HepG2 (cell line): ENCODE measurements around the gene NUP88. TPM values are rescaled to one million over a fixed set of nuclear protein-coding genes. Genes with fewer than 3 reads are reported as not detected.

Source experiments
- CBX2 ChIP-seq, 2 experiments: fragments of 200-600 bp in 1 of 2; sonication (generic); formaldehyde crosslinking in 1 of 2; IDR thresholded peaks; 2 replicates each; pipeline versions ENCODE4 v1.7.0 to v1.8.1; 2018 to 2022; ENCODE audit warnings: low read depth in 2 of 2, low read length in 1 of 2, mild to moderate bottlenecking in 1 of 2, missing genetic modification reagents in 1 of 2
- HNRNPH1 ChIP-seq: fragments of 200-400 bp; formaldehyde crosslinking; optimal IDR thresholded peaks from 2 replicates; pipeline ENCODE3; 2017; ENCODE audit warnings: mild to moderate bottlenecking, low read depth, low read length
- IRX3 ChIP-seq: sonication (generic); formaldehyde crosslinking; IDR thresholded peaks from 2 replicates; pipeline ENCODE4 v1.8.1; 2023; ENCODE audit warnings: mild to moderate bottlenecking, low read depth, missing genetic modification reagents, borderline replicate concordance
- RELA ChIP-seq: sonication (generic); formaldehyde crosslinking; IDR thresholded peaks from 2 replicates; pipeline ENCODE4 v1.4.0; 2020; ENCODE audit warnings: missing genetic modification reagents
- SNRNP70 ChIP-seq: fragments of 200-400 bp; formaldehyde crosslinking; IDR thresholded peaks from 2 replicates; pipeline ENCODE4 v1.6.1; 2017; ENCODE audit warnings: mild to moderate bottlenecking, low read depth, low read length, moderate library complexity
- SRY ChIP-seq: sonication (generic); formaldehyde crosslinking; IDR thresholded peaks from 2 replicates; pipeline ENCODE4 v1.8.0; 2022; ENCODE audit warnings: mild to moderate bottlenecking, missing genetic modification reagents
- ZBTB21 ChIP-seq: sonication (generic); formaldehyde crosslinking; IDR thresholded peaks from 2 replicates; pipeline ENCODE4 v1.4.0; 2020; ENCODE audit warnings: missing genetic modification reagents
- ZNF274 ChIP-seq: sonication (generic); formaldehyde crosslinking; IDR thresholded peaks from 2 replicates; pipeline ENCODE4 v1.5.1; 2020; ENCODE audit warnings: mild to moderate bottlenecking, missing genetic modification reagents
- ZNF709 ChIP-seq: sonication (generic); formaldehyde crosslinking; IDR thresholded peaks from 2 replicates; pipeline ENCODE4 v1.5.0; 2020; ENCODE audit warnings: mild to moderate bottlenecking, missing genetic modification reagents
- ZSCAN29 ChIP-seq: sonication (generic); formaldehyde crosslinking; conservative IDR thresholded peaks from 2 replicates; pipeline ENCODE4 v1.4.0; 2020; ENCODE audit warnings: mild to moderate bottlenecking, missing genetic modification reagents
- polyA plus RNA-seq, 8 experiments: library from polyadenylated mRNA; depleted of rRNA in 3 of 8; stranded (reverse) in 7 of 8; unstranded in 1 of 8; fragments of >200 nt; fragmentation: Illumina TruSeq in 4 of 8; extraction: Trizol in 4 of 8; gene quantifications; 2 replicates each; pipeline versions ENCODE4 v1.2.1 to v1.2.3, GENCODE V29; 2011 to 2016; ENCODE audit warnings: low read depth in 4 of 8, missing spikeins in 1 of 8, mixed read lengths in 1 of 8; ENCODE audit not compliant: insufficient read depth in 1 of 8
- total RNA-seq, 5 experiments: library from RNA; depleted of rRNA; stranded (reverse); fragments of >200 nt; fragmentation: Illumina TruSeq; extraction: Trizol; gene quantifications; 2 replicates each; pipeline ENCODE4 v1.2.3, GENCODE V29; 2016; ENCODE audit warnings: low read depth in 1 of 5
- TF ChIP-seq, protein P1 (sequence below): sonication (generic); formaldehyde crosslinking; IDR thresholded peaks from 2 replicates; pipeline ENCODE4 v1.5.1; 2020; ENCODE audit warnings: mild to moderate bottlenecking, missing genetic modification reagents, moderate library complexity
- TF ChIP-seq, protein P2 (sequence below): sonication (generic); formaldehyde crosslinking; IDR thresholded peaks from 2 replicates; pipeline ENCODE4 v1.4.0; 2020; ENCODE audit warnings: missing genetic modification reagents
- TF ChIP-seq, protein P3 (sequence below): IDR thresholded peaks from 2 replicates; pipeline ENCODE4 v1.6.1; 2016; ENCODE audit warnings: low read depth
- TF ChIP-seq, protein P4 (sequence below), 2 experiments: fragments of 450-650 bp in 1 of 2; sonication (generic) in 1 of 2; formaldehyde crosslinking; IDR thresholded peaks; 2 replicates each; pipeline versions ENCODE4 v1.5.0 to v1.8.0; 2020 to 2022; ENCODE audit warnings: mild to moderate bottlenecking in 1 of 2, missing genetic modification reagents in 1 of 2
- TF ChIP-seq, protein P5 (sequence below): sonication (generic); formaldehyde crosslinking; IDR thresholded peaks from 2 replicates; pipeline ENCODE4 v1.5.1; 2020; ENCODE audit warnings: missing genetic modification reagents, mild to moderate bottlenecking, borderline replicate concordance

Gene NUP88
- total and polyA plus RNA-seq, 2 of the 13 experiments (the other 11 are each of a cell fraction or from before 2014, with no cell fraction given): 48.2 to 130 TPM

DNA sequence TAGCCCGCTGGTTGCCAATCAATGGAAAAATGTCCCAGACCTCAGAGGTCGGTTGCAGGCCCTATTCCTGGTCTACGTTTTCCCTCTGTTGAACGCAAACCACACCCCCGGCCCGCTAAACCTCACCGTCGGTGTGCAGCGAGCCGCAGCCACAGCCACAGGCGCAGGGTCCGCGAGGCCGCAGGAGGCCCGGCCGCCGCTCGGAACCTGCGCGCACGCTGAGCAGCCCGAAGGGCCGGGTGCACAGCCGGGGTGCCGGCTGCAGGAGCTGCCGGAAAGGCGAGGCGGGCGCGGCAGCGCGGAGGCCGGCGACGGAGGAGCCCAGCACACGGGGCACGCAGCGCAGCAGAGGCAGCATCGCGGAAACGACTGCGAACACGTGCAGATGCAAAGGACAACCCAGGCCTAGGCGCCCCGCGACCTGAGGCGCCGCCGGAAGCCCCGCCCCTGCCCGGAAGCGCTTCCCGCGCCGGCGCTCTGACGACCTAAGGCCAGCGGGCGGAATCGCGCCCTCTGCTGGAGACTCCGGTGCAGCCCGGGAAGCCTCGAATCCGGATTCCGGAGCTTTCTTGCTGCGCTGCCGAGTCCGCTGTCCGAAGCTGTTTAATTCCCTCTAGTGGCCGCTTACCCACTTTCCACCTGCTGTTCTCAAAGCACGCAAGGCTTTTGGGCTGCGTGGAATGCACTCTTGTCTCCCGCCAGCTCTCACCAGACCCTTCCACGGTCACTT, 19.4 kb upstream of the NUP88 start, which contains the start of gene C1QBP (continued):
- TF ChIP-seq ZBTB21 (CRISPR knock-in tag) (no peak), ZNF274 (CRISPR knock-in tag) (peak; percentile 81), SRY (CRISPR knock-in tag) (peak; percentile 86; the same call in 1 of the 2 replicates), ZNF709 (CRISPR knock-in tag) (peak; percentile 94), ZSCAN29 (CRISPR knock-in tag) (peak; percentile 99), HNRNPH1 (no peak), CBX2 (IDR thresholded peaks at IDR 0.05; ENCODE audit: low read depth, low read length) (no peak), CBX2 (CRISPR knock-in tag; IDR thresholded peaks at IDR 0.05; ENCODE audit: low read depth) (no peak), SNRNP70 (no peak), RELA (no peak), IRX3 (CRISPR knock-in tag) (peak; percentile 97)
- TF ChIP-seq, protein P1, sequence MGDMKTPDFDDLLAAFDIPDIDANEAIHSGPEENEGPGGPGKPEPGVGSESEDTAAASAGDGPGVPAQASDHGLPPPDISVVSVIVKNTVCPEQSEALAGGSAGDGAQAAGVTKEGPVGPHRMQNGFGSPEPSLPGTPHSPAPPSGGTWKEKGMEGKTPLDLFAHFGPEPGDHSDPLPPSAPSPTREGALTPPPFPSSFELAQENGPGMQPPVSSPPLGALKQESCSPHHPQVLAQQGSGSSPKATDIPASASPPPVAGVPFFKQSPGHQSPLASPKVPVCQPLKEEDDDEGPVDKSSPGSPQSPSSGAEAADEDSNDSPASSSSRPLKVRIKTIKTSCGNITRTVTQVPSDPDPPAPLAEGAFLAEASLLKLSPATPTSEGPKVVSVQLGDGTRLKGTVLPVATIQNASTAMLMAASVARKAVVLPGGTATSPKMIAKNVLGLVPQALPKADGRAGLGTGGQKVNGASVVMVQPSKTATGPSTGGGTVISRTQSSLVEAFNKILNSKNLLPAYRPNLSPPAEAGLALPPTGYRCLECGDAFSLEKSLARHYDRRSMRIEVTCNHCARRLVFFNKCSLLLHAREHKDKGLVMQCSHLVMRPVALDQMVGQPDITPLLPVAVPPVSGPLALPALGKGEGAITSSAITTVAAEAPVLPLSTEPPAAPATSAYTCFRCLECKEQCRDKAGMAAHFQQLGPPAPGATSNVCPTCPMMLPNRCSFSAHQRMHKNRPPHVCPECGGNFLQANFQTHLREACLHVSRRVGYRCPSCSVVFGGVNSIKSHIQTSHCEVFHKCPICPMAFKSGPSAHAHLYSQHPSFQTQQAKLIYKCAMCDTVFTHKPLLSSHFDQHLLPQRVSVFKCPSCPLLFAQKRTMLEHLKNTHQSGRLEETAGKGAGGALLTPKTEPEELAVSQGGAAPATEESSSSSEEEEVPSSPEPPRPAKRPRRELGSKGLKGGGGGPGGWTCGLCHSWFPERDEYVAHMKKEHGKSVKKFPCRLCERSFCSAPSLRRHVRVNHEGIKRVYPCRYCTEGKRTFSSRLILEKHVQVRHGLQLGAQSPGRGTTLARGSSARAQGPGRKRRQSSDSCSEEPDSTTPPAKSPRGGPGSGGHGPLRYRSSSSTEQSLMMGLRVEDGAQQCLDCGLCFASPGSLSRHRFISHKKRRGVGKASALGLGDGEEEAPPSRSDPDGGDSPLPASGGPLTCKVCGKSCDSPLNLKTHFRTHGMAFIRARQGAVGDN: peak; percentile 98
- TF ChIP-seq, protein P2, sequence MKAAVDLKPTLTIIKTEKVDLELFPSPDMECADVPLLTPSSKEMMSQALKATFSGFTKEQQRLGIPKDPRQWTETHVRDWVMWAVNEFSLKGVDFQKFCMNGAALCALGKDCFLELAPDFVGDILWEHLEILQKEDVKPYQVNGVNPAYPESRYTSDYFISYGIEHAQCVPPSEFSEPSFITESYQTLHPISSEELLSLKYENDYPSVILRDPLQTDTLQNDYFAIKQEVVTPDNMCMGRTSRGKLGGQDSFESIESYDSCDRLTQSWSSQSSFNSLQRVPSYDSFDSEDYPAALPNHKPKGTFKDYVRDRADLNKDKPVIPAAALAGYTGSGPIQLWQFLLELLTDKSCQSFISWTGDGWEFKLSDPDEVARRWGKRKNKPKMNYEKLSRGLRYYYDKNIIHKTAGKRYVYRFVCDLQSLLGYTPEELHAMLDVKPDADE (CRISPR knock-in tag): peak; percentile 89
- TF ChIP-seq, protein P3, sequence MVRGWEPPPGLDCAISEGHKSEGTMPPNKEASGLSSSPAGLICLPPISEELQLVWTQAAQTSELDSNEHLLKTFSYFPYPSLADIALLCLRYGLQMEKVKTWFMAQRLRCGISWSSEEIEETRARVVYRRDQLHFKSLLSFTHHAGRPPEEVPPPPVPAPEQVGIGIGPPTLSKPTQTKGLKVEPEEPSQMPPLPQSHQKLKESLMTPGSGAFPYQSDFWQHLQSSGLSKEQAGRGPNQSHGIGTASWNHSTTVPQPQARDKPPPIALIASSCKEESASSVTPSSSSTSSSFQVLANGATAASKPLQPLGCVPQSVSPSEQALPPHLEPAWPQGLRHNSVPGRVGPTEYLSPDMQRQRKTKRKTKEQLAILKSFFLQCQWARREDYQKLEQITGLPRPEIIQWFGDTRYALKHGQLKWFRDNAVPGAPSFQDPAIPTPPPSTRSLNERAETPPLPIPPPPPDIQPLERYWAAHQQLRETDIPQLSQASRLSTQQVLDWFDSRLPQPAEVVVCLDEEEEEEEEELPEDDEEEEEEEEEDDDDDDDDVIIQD (CRISPR knock-in tag): 0 out of 2 replicates have a peak, but pooled peaks have one; percentile 42
- TF ChIP-seq, protein P4, sequence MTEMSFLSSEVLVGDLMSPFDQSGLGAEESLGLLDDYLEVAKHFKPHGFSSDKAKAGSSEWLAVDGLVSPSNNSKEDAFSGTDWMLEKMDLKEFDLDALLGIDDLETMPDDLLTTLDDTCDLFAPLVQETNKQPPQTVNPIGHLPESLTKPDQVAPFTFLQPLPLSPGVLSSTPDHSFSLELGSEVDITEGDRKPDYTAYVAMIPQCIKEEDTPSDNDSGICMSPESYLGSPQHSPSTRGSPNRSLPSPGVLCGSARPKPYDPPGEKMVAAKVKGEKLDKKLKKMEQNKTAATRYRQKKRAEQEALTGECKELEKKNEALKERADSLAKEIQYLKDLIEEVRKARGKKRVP (CRISPR knock-in tag; IDR thresholded peaks at IDR 0.05): peak in 1 of 2 experiments; percentile 81; a peak in 2 of 4 replicates
- TF ChIP-seq, protein P5, sequence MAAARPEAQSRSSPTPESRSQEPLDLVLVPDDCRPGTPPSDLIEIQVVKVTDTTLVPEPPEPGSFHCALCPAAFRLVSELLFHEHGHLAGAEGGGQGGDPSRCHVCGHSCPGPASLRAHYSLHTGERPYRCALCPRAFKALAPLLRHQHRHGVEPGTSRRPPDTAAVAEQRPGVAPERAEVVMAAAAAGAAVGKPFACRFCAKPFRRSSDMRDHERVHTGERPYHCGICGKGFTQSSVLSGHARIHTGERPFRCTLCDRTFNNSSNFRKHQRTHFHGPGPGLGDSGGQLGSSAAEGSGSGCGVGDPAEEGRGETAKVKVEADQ (CRISPR knock-in tag): peak; percentile 67; the same call in 1 of the 2 replicates
